Measurements from ENCODE around the gene MAML1.

MAML1 gene

DNA sequence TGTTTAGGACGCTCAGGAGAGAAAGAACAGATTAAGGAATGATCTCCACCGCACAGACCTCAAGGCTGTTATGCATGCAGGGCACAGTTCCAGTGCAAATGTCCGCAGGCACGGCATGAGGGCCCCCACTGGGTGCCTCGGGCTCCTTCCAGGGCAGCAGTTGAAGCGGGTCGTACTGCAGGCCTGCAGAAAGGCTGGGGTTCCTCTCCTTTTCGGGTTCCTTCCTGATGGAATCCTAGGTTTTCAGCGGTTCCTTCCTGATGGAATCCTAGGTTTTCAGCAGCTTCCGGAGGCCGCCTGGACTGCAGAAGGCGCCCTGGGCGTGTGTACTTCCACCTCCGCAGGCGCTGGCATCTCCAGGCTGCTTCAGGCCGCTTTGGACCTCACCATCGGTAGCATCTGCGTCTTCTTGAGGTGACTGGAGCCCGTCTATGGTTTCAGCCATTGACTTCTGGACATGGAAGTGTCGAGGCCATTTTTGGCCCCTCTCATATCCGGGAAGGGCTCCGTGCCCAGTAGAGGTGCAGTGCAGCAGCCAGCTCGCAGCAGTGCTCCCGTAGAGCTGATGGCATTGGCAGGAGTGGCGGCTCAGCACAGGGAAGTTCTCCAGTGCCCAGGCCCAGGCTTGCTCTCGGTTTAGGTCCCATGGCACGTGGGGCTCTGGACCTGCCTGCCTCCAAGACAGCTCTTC lies 79.7 kb downstream of the MAML1 start:
- TF ChIP-seq CTCF (conservative IDR thresholded peaks at IDR 0.05; ENCODE audit: control insufficient read depth, insufficient read depth, low read depth, low read length) = no peak
- no peak overlapping the region for H3K4me3 ChIP-seq (ENCODE audit: control insufficient read depth, low read depth, low read length)
- DNase-seq (ENCODE audit: low read depth) = no peak

GRCh38 chr5:179812997-179813607 lies 80.5 kb downstream of the MAML1 start:
- no peak for DNase-seq (ENCODE audit: low read depth)
- H3K4me3 ChIP-seq (ENCODE audit: control insufficient read depth, low read depth, low read length) = no peak overlapping the region
- TF ChIP-seq CTCF (conservative IDR thresholded peaks at IDR 0.05; ENCODE audit: control insufficient read depth, insufficient read depth, low read depth, low read length) = no peak

GRCh38 chr5:179814090-179814489 lies 81.5 kb downstream of the MAML1 start:
- TF ChIP-seq CTCF (conservative IDR thresholded peaks at IDR 0.05; ENCODE audit: control insufficient read depth, insufficient read depth, low read depth, low read length) = no peak
- no peak for DNase-seq (ENCODE audit: low read depth)
- no peak overlapping the region for H3K4me3 ChIP-seq (ENCODE audit: control insufficient read depth, low read depth, low read length)

DNA sequence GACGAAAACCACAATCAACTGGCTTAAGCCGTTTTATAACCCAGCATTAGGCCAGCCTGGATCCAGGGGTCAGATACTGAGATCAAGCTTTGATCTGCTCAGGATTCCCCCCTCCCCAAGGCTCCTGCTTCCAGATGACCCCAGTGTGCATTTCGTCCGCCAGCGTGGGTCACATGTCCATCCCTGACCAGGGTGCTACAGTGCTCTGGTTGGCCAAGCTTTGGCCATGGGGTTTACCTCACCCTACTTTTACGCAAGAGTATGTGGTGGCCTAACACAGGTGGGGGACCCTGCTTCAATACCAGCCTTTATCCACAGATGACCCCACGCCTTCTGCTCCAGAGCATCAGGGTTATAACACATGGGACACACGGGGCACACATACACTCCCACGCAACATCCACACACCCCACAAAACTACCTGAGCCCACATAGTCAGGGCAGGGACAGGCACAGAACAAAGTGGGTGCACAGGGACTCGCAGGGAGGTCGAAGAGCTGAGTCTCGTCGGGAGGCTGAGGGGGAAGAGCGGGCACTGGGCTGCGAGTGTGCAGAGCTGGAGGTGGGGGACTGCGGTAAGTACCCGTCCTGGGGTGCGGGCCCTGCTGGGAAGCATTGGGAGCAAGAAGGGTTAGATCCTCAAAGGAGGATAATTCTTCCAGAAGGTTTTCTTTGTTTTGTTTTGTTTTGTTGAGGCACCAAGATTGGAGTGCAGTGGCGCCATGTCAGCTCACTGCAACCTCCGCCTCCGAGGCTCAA lies 83.0 kb downstream of the MAML1 start:
- TF ChIP-seq CTCF (conservative IDR thresholded peaks at IDR 0.05; ENCODE audit: control insufficient read depth, insufficient read depth, low read depth, low read length) = no peak
- H3K4me3 ChIP-seq (ENCODE audit: control insufficient read depth, low read depth, low read length) = no peak overlapping the region
- no peak for DNase-seq (ENCODE audit: low read depth)

DNA sequence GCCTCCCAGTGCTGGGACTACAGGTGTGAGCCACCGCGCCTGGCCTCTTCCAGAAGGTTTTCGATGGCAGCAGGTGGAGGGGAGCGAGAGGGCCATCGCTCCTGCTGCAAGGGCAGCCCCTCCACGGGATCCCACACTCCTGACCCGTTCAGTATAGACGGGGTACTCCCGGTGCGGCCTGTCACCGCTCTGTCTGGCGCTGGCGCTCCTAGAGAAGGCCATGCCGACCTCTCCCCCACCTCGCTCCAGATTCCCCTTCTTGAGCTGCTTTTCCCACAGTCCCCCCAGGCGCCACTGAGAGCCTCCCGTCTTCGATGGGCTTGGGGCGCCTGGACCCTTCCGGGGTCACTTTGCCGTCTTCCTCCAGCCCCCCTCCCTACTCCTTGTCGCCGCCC lies 83.8 kb downstream of the MAML1 start:
- TF ChIP-seq CTCF (conservative IDR thresholded peaks at IDR 0.05; ENCODE audit: control insufficient read depth, insufficient read depth, low read depth, low read length) = no peak
- DNase-seq (ENCODE audit: low read depth) = no peak
- no peak overlapping the region for H3K4me3 ChIP-seq (ENCODE audit: control insufficient read depth, low read depth, low read length)

DNA sequence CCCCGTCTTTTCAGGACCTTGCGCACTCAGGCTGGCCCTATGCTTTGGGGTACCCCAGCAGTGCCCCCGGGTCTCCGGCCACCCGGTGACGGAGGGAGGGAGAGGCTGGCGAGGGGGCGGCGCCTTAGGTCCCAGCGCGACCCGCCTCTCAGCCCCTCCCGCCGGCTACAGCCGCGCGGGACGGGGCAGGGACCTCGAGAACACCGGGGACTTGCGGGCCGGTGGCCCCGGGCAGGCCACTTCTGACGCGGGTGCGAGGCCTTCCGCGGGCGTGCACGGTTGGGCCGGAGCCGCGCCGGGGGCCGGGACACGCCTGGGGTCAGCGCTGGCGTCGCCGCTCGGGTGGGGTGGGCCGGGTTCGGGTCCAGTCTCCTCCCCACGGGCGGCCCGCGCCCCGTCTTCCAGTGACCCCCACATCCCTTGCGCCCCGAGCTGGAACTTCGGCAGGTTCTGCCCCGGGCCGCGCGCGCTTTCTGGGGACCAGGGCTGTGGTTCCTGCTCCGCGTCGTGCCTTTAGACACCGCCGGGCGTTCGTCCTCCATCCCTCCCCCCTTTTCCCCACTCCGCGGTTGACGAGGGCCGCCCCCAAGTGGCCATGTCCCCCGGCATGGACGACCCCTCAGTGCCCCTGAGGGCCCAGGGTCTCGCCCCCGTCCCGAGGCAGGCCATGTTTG lies 84.3 kb downstream of the MAML1 start:
- DNase-seq (ENCODE audit: low read depth) = no peak
- no peak for TF ChIP-seq CTCF (conservative IDR thresholded peaks at IDR 0.05; ENCODE audit: control insufficient read depth, insufficient read depth, low read depth, low read length)
- H3K4me3 ChIP-seq (ENCODE audit: control insufficient read depth, low read depth, low read length) = peak overlapping the region; percentile 29

Measured in fibroblast of mammary gland (primary cell).